Measurements from ENCODE around the gene R3HDML. TPM values are rescaled to one million over a fixed set of nuclear protein-coding genes. Genes with fewer than 3 reads are reported as not detected.
A peak's percentile ranks its signal among the peaks of the same experiment; 100 is the strongest.

Gene R3HDML
- total RNA-seq, 1 donor from 2014 or later, result not detected

- no peak for DNase-seq
These were observed 27.9 kb downstream of the R3HDML start for GRCh38 chr20:44364780-44365179.

GRCh38 chr20:44367746-44368145 is 30.9 kb downstream of the R3HDML start:
- DNase-seq, result no peak

DNA sequence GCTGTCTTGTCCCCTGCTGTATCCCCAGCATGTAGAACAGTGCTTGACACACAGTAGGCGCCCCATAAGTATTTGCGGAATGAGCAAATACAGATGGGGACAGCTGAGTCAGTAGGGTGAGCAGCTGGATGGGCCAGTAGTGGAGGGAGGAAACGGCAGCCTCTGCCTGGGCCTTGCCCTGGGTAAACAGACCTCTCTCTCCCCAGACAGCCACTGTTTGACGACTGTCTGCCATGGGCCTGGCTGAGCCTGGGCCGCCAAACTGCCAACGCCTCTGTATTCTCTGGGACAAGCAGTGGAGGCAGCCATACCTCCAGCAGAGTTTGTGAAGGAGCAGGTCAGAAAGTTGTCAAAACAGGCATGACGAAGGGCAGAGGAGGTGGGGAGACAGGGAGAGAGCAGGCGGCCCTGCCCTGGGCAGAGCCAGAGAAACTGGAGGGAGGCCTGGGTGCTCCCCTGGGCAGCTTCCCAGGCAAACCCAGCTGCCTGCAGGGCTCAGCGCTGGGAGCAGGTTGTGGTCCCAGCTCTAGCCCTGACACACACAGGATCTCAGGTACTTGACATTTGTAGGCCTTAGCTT is 33.9 kb downstream of the R3HDML start:
- no peak for DNase-seq

GRCh38 chr20:44382641-44383040 is 45.8 kb downstream of the R3HDML start:
- DNase-seq, result no peak

DNA sequence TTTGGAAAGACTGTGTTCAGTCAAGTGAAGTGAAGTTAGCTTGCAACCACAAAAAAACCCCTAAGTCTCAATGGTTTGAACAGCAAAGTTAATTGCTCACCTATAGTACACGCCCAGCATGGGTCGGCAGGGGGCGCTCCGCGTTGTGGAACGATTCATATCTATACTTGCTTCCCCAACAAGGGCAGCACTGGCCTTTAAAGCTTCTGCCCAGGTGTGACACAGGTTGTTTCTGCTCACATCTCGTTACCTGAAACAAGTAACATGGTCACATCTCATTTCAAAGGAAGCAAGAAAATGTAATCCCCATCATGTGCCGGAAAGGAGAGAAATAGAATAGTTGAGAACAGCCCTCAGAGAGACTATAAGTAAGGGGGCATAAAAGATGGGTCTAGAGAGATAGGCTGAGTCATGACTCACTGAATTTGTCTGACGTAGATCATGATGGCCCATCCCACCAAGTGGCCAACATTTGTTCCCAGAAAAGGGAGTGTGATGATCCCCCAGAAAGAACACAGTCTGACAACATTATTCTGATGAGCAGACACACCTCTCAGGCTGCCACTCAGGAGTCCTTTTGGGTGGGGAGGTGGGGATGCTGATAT is 47.7 kb downstream of the R3HDML start:
- DNase-seq, result peak; percentile 77

GRCh38 chr20:44388466-44389023 is 51.7 kb downstream of the R3HDML start:
- peak; percentile 75 for DNase-seq

- DNase-seq, result no peak
These were observed 53.0 kb downstream of the R3HDML start for GRCh38 chr20:44389871-44390270.

DNA sequence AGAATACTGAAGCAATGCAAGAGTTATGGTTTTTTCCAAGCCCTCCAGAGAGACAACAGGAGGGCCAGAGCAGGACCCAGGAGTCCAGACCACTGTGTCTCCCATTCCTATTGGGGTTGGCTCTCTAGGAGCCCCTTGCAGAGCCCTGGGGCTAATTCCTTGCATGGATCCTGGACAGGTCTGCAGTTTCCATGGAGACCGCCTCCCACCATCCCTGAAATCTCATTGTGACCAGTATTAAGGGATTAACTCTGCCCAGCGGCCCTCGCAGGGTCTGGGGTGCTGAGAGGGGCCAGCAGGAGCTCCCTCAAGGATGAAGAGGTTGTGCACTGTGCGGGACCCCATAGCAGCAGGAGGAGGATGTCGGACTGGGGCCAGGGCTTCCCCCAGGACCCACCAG is 53.4 kb downstream of the R3HDML start:
- DNase-seq, result no peak

DNA sequence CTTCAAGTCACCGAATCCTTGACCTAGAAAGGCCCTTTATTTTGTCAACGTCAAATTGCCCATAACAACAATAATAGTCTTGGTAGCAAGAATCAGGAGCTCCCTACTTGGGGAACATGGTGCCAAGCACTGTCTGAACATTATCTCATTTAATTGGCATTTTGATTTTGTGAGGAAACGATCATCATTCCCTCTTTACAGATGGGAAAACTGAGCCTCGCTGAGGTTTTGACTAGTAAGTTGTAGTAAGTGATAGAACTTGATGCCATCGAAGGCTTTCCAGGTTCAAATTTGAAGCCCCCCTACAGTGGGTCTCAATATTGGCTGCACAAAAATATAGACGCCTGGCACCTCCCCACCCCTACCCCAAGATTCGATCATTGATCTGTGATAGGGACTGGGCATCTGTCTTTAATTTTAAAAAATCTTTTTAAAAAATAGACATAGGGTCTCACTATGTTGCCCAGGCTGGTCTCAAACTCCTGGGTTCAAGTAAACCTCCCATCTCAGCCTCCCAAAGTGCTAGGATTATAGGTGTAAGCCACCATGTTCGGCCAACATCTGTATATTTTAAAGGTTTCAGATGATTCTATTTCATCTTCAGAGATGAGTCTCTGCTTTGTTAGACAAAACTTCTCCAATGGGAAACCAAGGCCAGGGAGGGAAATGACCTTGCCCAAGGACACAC is 55.4 kb downstream of the R3HDML start:
- DNase-seq, result no peak

GRCh38 chr20:44392776-44393607 is 56.1 kb downstream of the R3HDML start:
- no peak for DNase-seq

GRCh38 chr20:44393608-44394451 is 57.0 kb downstream of the R3HDML start:
- no peak for DNase-seq

- no peak for DNase-seq
These were observed 57.5 kb downstream of the R3HDML start for GRCh38 chr20:44394452-44394701.

- DNase-seq, result no peak
These were observed 58.0 kb downstream of the R3HDML start for GRCh38 chr20:44394702-44395460.

DNA sequence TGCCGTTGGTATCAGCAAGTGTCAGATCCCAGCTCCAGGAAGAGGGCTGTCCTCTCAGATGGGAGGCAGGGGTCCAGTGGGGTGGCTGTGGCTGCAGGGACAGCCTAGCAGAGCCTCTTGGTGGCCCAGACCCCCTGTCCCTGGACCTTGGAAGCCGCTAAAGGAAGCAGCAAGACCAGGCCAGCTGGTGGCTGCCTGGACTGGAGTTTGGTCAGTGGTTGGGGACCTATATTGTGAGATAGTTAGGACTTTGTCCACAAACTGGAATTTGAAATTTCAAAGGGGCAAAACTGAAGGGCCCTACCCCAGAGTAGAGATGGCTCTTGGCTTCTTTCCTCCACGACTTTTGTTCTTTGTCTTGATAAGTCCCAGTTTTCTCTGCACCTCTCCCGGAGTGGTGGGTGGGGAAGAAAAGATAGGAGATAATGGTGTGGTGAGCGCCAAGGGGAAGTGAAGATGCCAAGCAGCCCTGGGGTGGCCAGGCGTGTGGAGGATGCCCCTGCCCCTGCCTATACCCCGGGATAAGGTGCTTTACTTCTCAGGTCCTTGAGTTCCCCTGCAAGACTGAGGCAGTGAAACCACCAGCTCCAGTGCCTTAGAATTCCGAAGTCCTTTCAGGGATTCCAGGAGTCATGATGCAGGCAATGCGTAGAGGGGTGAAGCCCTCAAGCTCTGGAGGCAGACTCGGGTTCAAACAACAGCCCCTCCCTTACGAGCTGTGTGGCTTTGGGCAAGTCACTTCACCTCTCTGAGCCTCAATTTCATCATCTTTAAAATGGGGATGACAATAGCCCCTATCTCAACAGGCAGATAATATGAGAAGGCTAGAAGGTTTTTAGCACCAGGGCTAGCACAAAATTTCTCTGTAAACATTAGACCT is 58.9 kb downstream of the R3HDML start:
- DNase-seq, result no peak

- no peak for DNase-seq
These were observed 59.7 kb downstream of the R3HDML start for GRCh38 chr20:44396369-44397130.

GRCh38 chr20:44398335-44398734 is 61.5 kb downstream of the R3HDML start:
- DNase-seq, result no peak

GRCh38 chr20:44399446-44399845 is 62.6 kb downstream of the R3HDML start:
- DNase-seq, result no peak

DNA sequence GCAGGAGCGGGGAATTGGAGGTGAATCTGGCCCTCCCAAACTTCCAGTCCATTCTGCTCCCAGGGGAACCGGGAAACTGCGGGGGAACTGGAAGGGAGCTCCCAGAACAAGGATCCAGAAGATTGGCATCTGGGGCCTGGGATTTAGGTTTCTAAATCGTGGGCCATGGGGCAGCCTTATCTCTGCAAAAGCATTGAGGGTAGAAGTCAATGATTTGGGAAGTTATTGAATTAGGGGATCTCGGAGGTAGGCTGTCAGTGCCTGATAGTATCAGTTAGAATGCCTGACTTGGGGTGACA is 63.8 kb downstream of the R3HDML start:
- DNase-seq, result no peak

All from dermis blood vessel endothelial cell (primary cell).